Parathyroid adenoma (tissue), 2 donors: ENCODE measurements around the gene LTBP1.

Experiments
- H2AFZ ChIP-seq: fragments of 300-600 bp; sonication (generic); one replicate; pipeline ENCODE4 v1.7.0; 2017; ENCODE audit warnings: antibody characterized with exemption, mild to moderate bottlenecking
- H3K27ac ChIP-seq: fragments of 300-600 bp; sonication (generic); one replicate; pipeline ENCODE4 v1.7.0; 2017
- H3K27me3 ChIP-seq: fragments of 300-600 bp; sonication (generic); one replicate; pipeline ENCODE4 v1.7.0; 2017; ENCODE audit warnings: low read length; ENCODE audit not compliant: control insufficient read depth, insufficient read depth
- H3K36me3 ChIP-seq: fragments of 300-600 bp; sonication (generic); one replicate; pipeline ENCODE4 v1.7.0; 2017; ENCODE audit warnings: low read length; ENCODE audit not compliant: control insufficient read depth, insufficient read depth
- H3K4me1 ChIP-seq: fragments of 300-600 bp; sonication (generic); one replicate; pipeline ENCODE4 v1.7.0; 2017; ENCODE audit warnings: control low read depth
- H3K4me2 ChIP-seq: fragments of 300-600 bp; sonication (generic); one replicate; pipeline ENCODE4 v1.7.0; 2017; ENCODE audit warnings: low read length
- H3K4me3 ChIP-seq: fragments of 300-600 bp; sonication (generic); one replicate; pipeline ENCODE4 v1.7.0; 2017; ENCODE audit warnings: low read depth, low read length
- H3K79me2 ChIP-seq: fragments of 300-600 bp; sonication (generic); one replicate; pipeline ENCODE4 v1.7.0; 2017; ENCODE audit warnings: control low read depth
- H3K9ac ChIP-seq: fragments of 300-600 bp; sonication (generic); one replicate; pipeline ENCODE4 v1.7.0; 2017; ENCODE audit warnings: mild to moderate bottlenecking
- H3K9me3 ChIP-seq: fragments of 300-600 bp; sonication (generic); one replicate; pipeline ENCODE4 v1.7.0; 2017; ENCODE audit warnings: low read length; ENCODE audit not compliant: control insufficient read depth
- CTCF ChIP-seq: fragments of 300-600 bp; sonication (generic); IDR thresholded peaks from one replicate; pipeline ENCODE4 v1.7.0; 2017; ENCODE audit warnings: antibody characterized with exemption, mild to moderate bottlenecking
- donor health status: primary hyperparathyroidism.

LTBP1 gene

GRCh38 chr2:32986480-32986879, 39.7 kb downstream of the LTBP1 start:
- no peaks in the 10 kb centered on the region for H3K79me2 ChIP-seq
- no peak overlapping the region for H3K4me2 ChIP-seq
- no peak for TF ChIP-seq CTCF
- no peak overlapping the region for H3K27ac ChIP-seq
- no peak overlapping the region for H3K9ac ChIP-seq
- H2AFZ ChIP-seq, result no peak overlapping the region
- no peaks in the 10 kb centered on the region for H3K27me3 ChIP-seq
- H3K4me3 ChIP-seq, result no peak overlapping the region
- H3K9me3 ChIP-seq, result no peaks in the 10 kb centered on the region
- no peaks in the 10 kb centered on the region for H3K4me1 ChIP-seq
- H3K36me3 ChIP-seq, result no peaks in the 10 kb centered on the region

- Histone ChIP-seq H3K27me3 (no peaks in the 10 kb centered on the region), H3K36me3 (no peaks in the 10 kb centered on the region), H3K4me1 (no peaks in the 10 kb centered on the region), H3K79me2 (no peaks in the 10 kb centered on the region), H2AFZ (no peak overlapping the region), H3K4me3 (no peak overlapping the region), H3K9me3 (no peaks in the 10 kb centered on the region), H3K4me2 (no peak overlapping the region), H3K27ac (no peak overlapping the region), H3K9ac (no peak overlapping the region)
- no peak for TF ChIP-seq CTCF
Observed at GRCh38 chr2:32988525-32988924, 41.8 kb downstream of the LTBP1 start.

- Histone ChIP-seq H3K9me3 (no peaks in the 10 kb centered on the region), H3K27me3 (no peaks in the 10 kb centered on the region), H3K79me2 (no peaks in the 10 kb centered on the region), H3K4me1 (no peaks in the 10 kb centered on the region), H3K4me2 (no peak overlapping the region), H2AFZ (no peak overlapping the region), H3K36me3 (no peaks in the 10 kb centered on the region), H3K9ac (no peak overlapping the region), H3K27ac (no peak overlapping the region), H3K4me3 (no peak overlapping the region)
- TF ChIP-seq CTCF, result no peak
Observed at GRCh38 chr2:32990556-32990955, 43.8 kb downstream of the LTBP1 start.

GRCh38 chr2:32991091-32991845, 44.5 kb downstream of the LTBP1 start:
- H3K27ac ChIP-seq, result no peak overlapping the region
- no peaks in the 10 kb centered on the region for H3K79me2 ChIP-seq
- no peaks in the 10 kb centered on the region for H3K9me3 ChIP-seq
- H3K36me3 ChIP-seq, result no peaks in the 10 kb centered on the region
- H3K27me3 ChIP-seq, result no peaks in the 10 kb centered on the region
- H3K4me2 ChIP-seq, result no peak overlapping the region
- H3K4me1 ChIP-seq, result no peaks in the 10 kb centered on the region
- TF ChIP-seq CTCF, result no peak
- H2AFZ ChIP-seq, result no peak overlapping the region
- no peak overlapping the region for H3K9ac ChIP-seq
- H3K4me3 ChIP-seq, result no peak overlapping the region

GRCh38 chr2:32993005-32993539, 46.3 kb downstream of the LTBP1 start:
- Histone ChIP-seq H3K9ac (no peak overlapping the region), H3K79me2 (no peaks in the 10 kb centered on the region), H3K36me3 (no peaks in the 10 kb centered on the region), H2AFZ (no peak overlapping the region), H3K9me3 (no peaks in the 10 kb centered on the region), H3K4me1 (no peaks in the 10 kb centered on the region), H3K4me2 (no peak overlapping the region), H3K27me3 (no peaks in the 10 kb centered on the region), H3K4me3 (no peak overlapping the region), H3K27ac (no peak overlapping the region)
- no peak for TF ChIP-seq CTCF
